GM06990 (cell line): ENCODE data around the gene TAC3.
"Not testable (repeated sequence)": the region's sequence is repeated elsewhere in the genome, so short reads cannot be mapped to it uniquely, and the experiment has no call there.

Experiments
- DNase-seq: peaks from one replicate; pipeline ENCODE4 v3.0.0-alpha.2; 2011; ENCODE audit not compliant: insufficient read length; ENCODE audit errors: extremely low read depth
- H3K27me3 ChIP-seq: replicated peaks from 2 replicates; pipeline ENCODE4 v1.6.0; 2011; ENCODE audit warnings: low read length; ENCODE audit not compliant: control insufficient read depth, insufficient read depth
- H3K36me3 ChIP-seq: 2 replicates; pipeline ENCODE4 v1.5.1; 2011; ENCODE audit warnings: low read length; ENCODE audit not compliant: control insufficient read depth, insufficient read depth
- H3K4me3 ChIP-seq: replicated peaks from 2 replicates; pipeline ENCODE4 v1.5.1; 2011; ENCODE audit warnings: low read depth, mild to moderate bottlenecking, control low read depth, low read length
- TF ChIP-seq, protein P1 (sequence below): IDR thresholded peaks from 2 replicates; pipeline ENCODE4 v1.5.1; 2011; ENCODE audit warnings: low read length, control low read depth, mild to moderate bottlenecking, inconsistent platforms; ENCODE audit not compliant: insufficient read depth, poor library complexity, severe bottlenecking

TAC3 gene

DNA sequence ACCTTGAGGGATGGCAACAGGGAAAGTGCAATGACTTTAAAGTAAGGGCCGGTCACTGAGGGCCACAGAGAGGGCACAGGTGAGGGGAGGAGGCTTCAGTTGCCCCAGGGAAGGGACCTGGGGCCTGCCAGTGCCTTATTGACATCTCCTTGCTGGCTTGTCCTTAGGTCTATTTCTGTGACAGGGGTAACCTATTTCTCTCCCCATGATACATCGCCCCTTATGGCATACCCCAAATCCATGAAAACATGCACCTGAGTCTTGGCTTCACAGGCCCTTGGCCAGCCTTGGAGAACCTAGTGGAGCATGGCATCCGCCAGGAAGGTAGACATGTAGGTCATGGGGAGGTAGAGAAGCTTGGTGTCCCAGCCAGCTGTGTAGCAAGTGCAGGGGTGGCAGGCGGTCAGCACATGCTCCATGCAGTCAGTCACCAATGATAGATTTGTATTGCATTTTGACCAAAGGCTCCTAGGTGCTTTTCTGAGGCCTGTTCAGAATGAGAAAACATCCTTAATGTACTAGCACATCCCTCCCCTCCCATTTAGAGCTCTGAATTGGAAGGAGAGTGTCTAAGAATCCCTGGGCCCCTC is 35.3 kb downstream of the TAC3 start:
- no peak for DNase-seq
- Histone ChIP-seq H3K27me3 (no peaks in the 10 kb centered on the region), H3K4me3 (no peak overlapping the region), H3K36me3 (no peaks in the 10 kb centered on the region)
- TF ChIP-seq, protein P1, sequence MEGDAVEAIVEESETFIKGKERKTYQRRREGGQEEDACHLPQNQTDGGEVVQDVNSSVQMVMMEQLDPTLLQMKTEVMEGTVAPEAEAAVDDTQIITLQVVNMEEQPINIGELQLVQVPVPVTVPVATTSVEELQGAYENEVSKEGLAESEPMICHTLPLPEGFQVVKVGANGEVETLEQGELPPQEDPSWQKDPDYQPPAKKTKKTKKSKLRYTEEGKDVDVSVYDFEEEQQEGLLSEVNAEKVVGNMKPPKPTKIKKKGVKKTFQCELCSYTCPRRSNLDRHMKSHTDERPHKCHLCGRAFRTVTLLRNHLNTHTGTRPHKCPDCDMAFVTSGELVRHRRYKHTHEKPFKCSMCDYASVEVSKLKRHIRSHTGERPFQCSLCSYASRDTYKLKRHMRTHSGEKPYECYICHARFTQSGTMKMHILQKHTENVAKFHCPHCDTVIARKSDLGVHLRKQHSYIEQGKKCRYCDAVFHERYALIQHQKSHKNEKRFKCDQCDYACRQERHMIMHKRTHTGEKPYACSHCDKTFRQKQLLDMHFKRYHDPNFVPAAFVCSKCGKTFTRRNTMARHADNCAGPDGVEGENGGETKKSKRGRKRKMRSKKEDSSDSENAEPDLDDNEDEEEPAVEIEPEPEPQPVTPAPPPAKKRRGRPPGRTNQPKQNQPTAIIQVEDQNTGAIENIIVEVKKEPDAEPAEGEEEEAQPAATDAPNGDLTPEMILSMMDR = no peak

DNA sequence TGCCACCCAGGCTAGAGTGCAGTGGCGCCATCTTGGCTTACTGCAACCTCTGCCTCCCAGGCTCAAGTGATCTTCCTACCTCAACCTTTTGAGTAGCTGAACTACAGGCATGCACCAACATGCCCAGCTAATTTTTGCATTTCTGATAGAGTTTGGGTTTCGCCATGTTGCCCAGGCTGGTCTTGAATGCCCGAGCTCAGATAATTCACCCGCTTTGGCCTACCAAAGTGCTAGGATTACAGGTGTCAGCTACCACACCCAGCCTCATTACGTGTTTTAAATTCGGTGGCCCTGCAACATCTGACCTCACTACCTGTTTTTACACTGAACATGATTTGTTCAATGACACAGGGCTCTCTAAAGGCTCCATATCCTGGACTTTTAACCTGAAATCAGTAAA is 36.1 kb downstream of the TAC3 start:
- H3K4me3 ChIP-seq = no peak overlapping the region
- H3K27me3 ChIP-seq = no peaks in the 10 kb centered on the region
- H3K36me3 ChIP-seq = no peaks in the 10 kb centered on the region
- DNase-seq = no peak
- TF ChIP-seq, protein P1 = no peak

GRCh38 chr12:56979628-56980027 is 36.7 kb downstream of the TAC3 start:
- H3K27me3 ChIP-seq = no peaks in the 10 kb centered on the region
- no peak overlapping the region for H3K4me3 ChIP-seq
- TF ChIP-seq, protein P1 = no peak
- no peak for DNase-seq
- no peaks in the 10 kb centered on the region for H3K36me3 ChIP-seq

GRCh38 chr12:56978397-56979138 is 37.8 kb downstream of the TAC3 start:
- Histone ChIP-seq H3K4me3 (no peak overlapping the region), H3K27me3 (no peaks in the 10 kb centered on the region), H3K36me3 (no peaks in the 10 kb centered on the region)
- TF ChIP-seq, protein P1 = no peak
- no peak for DNase-seq

GRCh38 chr12:56977361-56977760 is 39.0 kb downstream of the TAC3 start:
- H3K27me3 ChIP-seq, H3K36me3 ChIP-seq, H3K4me3 ChIP-seq, DNase-seq: not testable (repeated sequence)

GRCh38 chr12:56974224-56974623 is 42.1 kb downstream of the TAC3 start:
- not testable (repeated sequence) for H3K27me3 ChIP-seq, DNase-seq, H3K4me3 ChIP-seq, H3K36me3 ChIP-seq

DNA sequence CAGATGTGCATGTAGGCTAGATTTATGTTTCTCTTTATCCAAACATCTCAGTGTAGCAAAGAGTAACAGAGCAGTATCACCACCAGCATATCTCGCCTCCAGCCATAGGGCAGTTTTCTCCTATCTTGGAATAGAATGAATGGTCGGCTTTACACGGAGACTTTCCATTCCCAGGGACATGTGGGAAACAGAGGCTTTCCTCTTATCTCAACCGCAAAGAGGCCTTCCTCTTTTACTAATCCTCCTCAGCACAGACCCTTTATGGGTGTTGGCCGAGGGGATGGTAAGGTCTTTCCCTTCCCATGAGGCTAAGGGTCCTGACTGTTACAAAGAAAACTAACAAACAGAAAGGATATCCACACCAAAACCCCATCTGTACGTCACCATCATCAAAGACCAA is 47.4 kb downstream of the TAC3 start:
- H3K36me3 ChIP-seq, H3K27me3 ChIP-seq, DNase-seq, H3K4me3 ChIP-seq: not testable (repeated sequence)

- not testable (repeated sequence) for H3K4me3 ChIP-seq, DNase-seq, H3K36me3 ChIP-seq, H3K27me3 ChIP-seq
Observed at GRCh38 chr12:56965997-56966642, 50.2 kb downstream of the TAC3 start.

DNA sequence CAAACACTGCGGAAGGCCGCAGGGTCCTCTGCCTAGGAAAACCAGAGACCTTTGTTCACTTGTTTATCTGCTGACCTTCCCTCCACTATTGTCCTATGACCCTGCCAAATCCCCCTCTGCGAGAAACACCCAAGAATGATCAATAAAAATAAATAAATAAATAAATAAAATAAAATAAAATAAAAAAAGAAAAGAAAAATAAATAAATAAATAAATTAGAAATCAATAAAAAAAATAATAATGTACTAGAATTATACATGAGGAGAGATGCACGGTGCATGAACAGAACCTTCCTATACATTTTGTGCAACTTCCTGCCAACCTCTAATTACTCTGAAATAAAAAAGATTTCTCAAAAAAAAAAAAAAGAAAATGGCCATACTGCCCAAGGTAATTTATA is 51.2 kb downstream of the TAC3 start:
- H3K27me3 ChIP-seq, H3K4me3 ChIP-seq, H3K36me3 ChIP-seq, DNase-seq: not testable (repeated sequence)

DNA sequence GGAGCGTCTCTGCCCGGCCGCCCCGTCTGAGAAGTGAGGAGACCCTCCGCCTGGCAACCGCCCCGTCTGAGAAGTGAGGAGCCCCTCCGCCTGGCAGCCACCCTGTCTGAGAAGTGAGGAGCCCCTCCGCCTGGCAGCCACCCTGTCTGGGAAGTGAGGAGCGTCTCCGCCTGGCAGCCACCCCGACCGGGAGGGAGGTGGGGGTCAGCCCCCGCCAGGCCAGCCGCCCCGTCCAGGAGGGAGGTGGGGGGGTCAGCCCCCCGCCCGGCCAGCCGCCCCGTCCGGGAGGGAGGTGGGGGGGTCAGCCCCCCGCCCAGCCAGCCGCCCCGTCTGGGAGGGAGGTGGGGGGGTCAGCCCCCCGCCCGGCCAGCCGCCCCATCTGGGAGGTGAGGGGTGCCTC is 52.8 kb downstream of the TAC3 start:
- not testable (repeated sequence) for H3K27me3 ChIP-seq, DNase-seq, H3K36me3 ChIP-seq, H3K4me3 ChIP-seq
